Measurements from ENCODE around the gene ADAMTS6.

Gene ADAMTS6

GRCh38 chr5:65142511-65143011 is 339.2 kb downstream of the ADAMTS6 start:
- no peak for DNase-seq

GRCh38 chr5:65142016-65142415 is 339.7 kb downstream of the ADAMTS6 start:
- no peak for DNase-seq

- no peak for DNase-seq
These were observed 340.2 kb downstream of the ADAMTS6 start for GRCh38 chr5:65141493-65141892.

GRCh38 chr5:65137631-65138030 is 344.1 kb downstream of the ADAMTS6 start:
- no peak for DNase-seq

GRCh38 chr5:65133477-65134110 is 348.1 kb downstream of the ADAMTS6 start:
- no peak for DNase-seq

GRCh38 chr5:65132386-65132785 is 349.3 kb downstream of the ADAMTS6 start:
- no peak for DNase-seq

- no peak for DNase-seq
These were observed 353.5 kb downstream of the ADAMTS6 start for GRCh38 chr5:65128226-65128625.

GRCh38 chr5:65127161-65127901 is 354.4 kb downstream of the ADAMTS6 start:
- no peak for DNase-seq

GRCh38 chr5:65126542-65127069 is 355.1 kb downstream of the ADAMTS6 start:
- DNase-seq: no peak

- no peak for DNase-seq
These were observed 355.9 kb downstream of the ADAMTS6 start for GRCh38 chr5:65125591-65126541.

- no peak for DNase-seq
These were observed 359.8 kb downstream of the ADAMTS6 start for GRCh38 chr5:65121880-65122436.

- no peak for DNase-seq
These were observed 361.3 kb downstream of the ADAMTS6 start for GRCh38 chr5:65120371-65120967.

- no peak for DNase-seq
These were observed 364.2 kb downstream of the ADAMTS6 start for GRCh38 chr5:65117525-65117924.

- DNase-seq: no peak
These were observed 367.9 kb downstream of the ADAMTS6 start for GRCh38 chr5:65113771-65114170.

- no peak for DNase-seq
These were observed 369.6 kb downstream of the ADAMTS6 start for GRCh38 chr5:65111961-65112658.

GRCh38 chr5:65108786-65109743 is 372.7 kb downstream of the ADAMTS6 start:
- DNase-seq: no peak

GRCh38 chr5:65105301-65105700 is 376.4 kb downstream of the ADAMTS6 start:
- no peak for DNase-seq

- DNase-seq: no peak
These were observed 376.9 kb downstream of the ADAMTS6 start for GRCh38 chr5:65104831-65105230.

- DNase-seq: no peak
These were observed 377.8 kb downstream of the ADAMTS6 start for GRCh38 chr5:65103756-65104440.

Data from stimulated activated naive CD4-positive, alpha-beta T cell treated with Interleukin-2 at 50 U/mL for 16 hours (primary cell).